ENCODE data around the gene CPA1. TPM values are rescaled to one million over a fixed set of nuclear protein-coding genes. Genes with fewer than 3 reads are reported as not detected.

Gene CPA1
- total and polyA plus RNA-seq, 10 donors, result 0.79 to 8.1 (median 2.2) TPM

- peaks cover 0 to 9% (median 0%) of the 10 kb centered on the region in 6 donors for H3K36me3 ChIP-seq
- intact Hi-C loops (cut with DNase I; ENCODE audit: low total_unique reads), result no loop called here
- DNase-seq, result no peak
- no peaks in the 10 kb centered on the region for H3K27me3 ChIP-seq (replicated peaks in 1 of 7)
- no peaks in the 10 kb centered on the region for H3K9me3 ChIP-seq
- H3K27ac ChIP-seq, result no peak overlapping the region
- H3K4me3 ChIP-seq, result no peak overlapping the region
- H3K4me1 ChIP-seq, result peaks cover 0 to 6% (median under 1%) of the 10 kb centered on the region in 6 donors
- WGBS, 5 donors, result 82 to 89% (median 85%) methylated on average over 4 of the region's 4 CpGs
- TF ChIP-seq CTCF (IDR thresholded peaks at IDR 0.05 in 8 of 11, conservative IDR thresholded peaks at IDR 0.05 in 3 of 11) (no peak), POLR2AphosphoS5 (IDR thresholded peaks at IDR 0.05) (no peak), POLR2A (IDR thresholded peaks at IDR 0.05) (no peak)
Observed at GRCh38 chr7:130409712-130410072, 29.4 kb downstream of the CPA1 start.

- Histone ChIP-seq H3K27ac (no peak overlapping the region), H3K9me3 (no peaks in the 10 kb centered on the region), H3K36me3 (peaks cover 0 to 9% (median 0%) of the 10 kb centered on the region in 6 donors), H3K27me3 (replicated peaks in 1 of 7) (no peaks in the 10 kb centered on the region), H3K4me1 (peaks cover 0 to 18% (median 4%) of the 10 kb centered on the region in 6 donors), H3K4me3 (no peak overlapping the region)
- TF ChIP-seq CTCF (IDR thresholded peaks at IDR 0.05 in 8 of 11, conservative IDR thresholded peaks at IDR 0.05 in 3 of 11) (no peak), POLR2A (IDR thresholded peaks at IDR 0.05) (no peak), POLR2AphosphoS5 (IDR thresholded peaks at IDR 0.05) (no peak)
- WGBS, 5 donors, result 84 to 87% (median 84%) methylated on average over 4 of the region's 4 CpGs
- intact Hi-C loops (cut with DNase I; ENCODE audit: low total_unique reads), result no loop called here
- no peak for DNase-seq
Observed at GRCh38 chr7:130410868-130411541, 30.7 kb downstream of the CPA1 start.

- Histone ChIP-seq H3K4me3 (no peak overlapping the region), H3K27ac (no peak overlapping the region), H3K9me3 (no peaks in the 10 kb centered on the region), H3K4me1 (peaks cover 0 to 29% (median 5%) of the 10 kb centered on the region in 6 donors), H3K27me3 (replicated peaks in 1 of 7) (no peaks in the 10 kb centered on the region), H3K36me3 (peaks cover 0 to 9% (median 0%) of the 10 kb centered on the region in 6 donors)
- no peak for TF ChIP-seq POLR2A (IDR thresholded peaks at IDR 0.05)
- no peak for TF ChIP-seq CTCF (IDR thresholded peaks at IDR 0.05 in 8 of 11, conservative IDR thresholded peaks at IDR 0.05 in 3 of 11)
- TF ChIP-seq POLR2AphosphoS5 (IDR thresholded peaks at IDR 0.05), result no peak
- intact Hi-C loops (cut with DNase I; ENCODE audit: low total_unique reads), result no loop called here
- DNase-seq, result no peak
- 79 to 98% (median 96%) methylated on average over 4 of the region's 4 CpGs for WGBS, 5 donors
Observed at GRCh38 chr7:130413201-130413600, 32.9 kb downstream of the CPA1 start.

GRCh38 chr7:130415006-130415405 lies 34.7 kb downstream of the CPA1 start:
- Histone ChIP-seq H3K4me1 (peaks cover 0 to 29% (median 5%) of the 10 kb centered on the region in 6 donors), H3K27me3 (replicated peaks in 1 of 7) (no peaks in the 10 kb centered on the region), H3K36me3 (peaks cover 0 to 9% (median 0%) of the 10 kb centered on the region in 6 donors), H3K9me3 (no peaks in the 10 kb centered on the region), H3K4me3 (no peak overlapping the region), H3K27ac (no peak overlapping the region)
- no peak for TF ChIP-seq POLR2AphosphoS5 (IDR thresholded peaks at IDR 0.05)
- TF ChIP-seq POLR2A (IDR thresholded peaks at IDR 0.05), result no peak
- no peak for TF ChIP-seq CTCF (IDR thresholded peaks at IDR 0.05 in 8 of 11, conservative IDR thresholded peaks at IDR 0.05 in 3 of 11)
- DNase-seq, result no peak
- intact Hi-C loops (cut with DNase I; ENCODE audit: low total_unique reads), result no loop called here
